NCI-H2196 (cell line): Measurements from ENCODE around the gene SYNE1.
"Not testable (repeated sequence)": the region's sequence is repeated elsewhere in the genome, so short reads cannot be mapped to it uniquely, and the experiment has no call there.

Experiments
- DNase-seq: peaks from one replicate; lab custom pipeline; 2025; ENCODE audit not compliant: unreplicated experiment; lab: John Stamatoyannopoulos, UW

SYNE1 gene

DNA sequence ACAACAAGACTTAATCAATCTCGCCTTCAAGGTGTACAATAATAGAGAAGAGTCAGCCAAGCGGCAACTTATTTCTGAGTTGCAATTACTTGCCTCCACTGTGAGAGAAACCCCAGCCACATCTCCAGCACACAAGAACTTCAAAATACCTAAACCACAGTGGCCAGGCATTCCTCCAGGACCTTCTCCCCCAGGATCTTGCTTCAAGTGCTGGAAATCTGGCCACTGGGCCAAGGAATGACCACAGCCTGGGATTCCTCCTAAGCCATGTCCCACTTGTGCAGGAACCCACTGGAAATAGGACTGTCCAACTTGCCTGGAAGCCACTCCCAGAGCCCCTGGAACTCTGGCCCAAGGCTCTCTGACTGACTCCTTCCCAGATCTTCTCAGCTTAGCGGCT is 144.9 kb downstream of the SYNE1 start:
- not testable (repeated sequence) for DNase-seq

DNA sequence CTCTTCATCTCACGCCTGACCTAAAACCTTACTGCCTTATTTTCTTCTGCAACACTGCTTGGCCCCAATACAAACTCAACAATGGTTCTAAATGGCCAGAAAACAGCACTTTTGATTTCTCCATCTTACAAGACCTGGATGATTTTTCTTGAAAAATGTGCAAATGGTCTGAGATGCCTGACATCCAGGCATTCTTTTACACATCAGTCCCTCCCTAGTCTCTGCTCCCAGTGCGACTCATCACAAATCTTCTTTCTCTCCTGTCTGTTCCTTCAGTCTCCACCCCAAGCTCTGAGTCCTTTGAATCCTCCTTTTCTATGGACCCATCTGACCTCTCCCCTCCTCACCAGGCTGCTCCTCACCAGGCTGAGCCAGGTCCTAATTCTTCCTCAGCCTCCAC is 145.7 kb downstream of the SYNE1 start:
- DNase-seq = not testable (repeated sequence)

DNA sequence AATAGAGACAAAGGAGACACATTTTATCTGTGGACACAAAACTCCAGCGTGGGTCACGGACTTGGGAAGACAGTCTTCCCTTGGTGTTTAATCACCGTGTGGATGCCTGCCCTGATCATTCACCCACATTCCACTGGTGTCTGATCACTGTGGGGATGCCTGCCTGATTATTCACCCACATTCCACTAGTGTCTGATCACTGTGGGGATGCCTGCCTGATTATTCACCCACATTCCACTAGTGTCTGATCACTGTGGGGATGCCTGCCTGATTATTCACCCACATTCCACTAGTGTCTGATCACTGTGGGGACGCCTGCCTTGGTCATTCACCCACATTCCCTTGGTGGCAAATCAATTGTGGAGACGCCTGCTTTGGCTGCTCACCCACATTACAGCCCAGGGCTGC is 146.2 kb downstream of the SYNE1 start:
- not testable (repeated sequence) for DNase-seq

DNA sequence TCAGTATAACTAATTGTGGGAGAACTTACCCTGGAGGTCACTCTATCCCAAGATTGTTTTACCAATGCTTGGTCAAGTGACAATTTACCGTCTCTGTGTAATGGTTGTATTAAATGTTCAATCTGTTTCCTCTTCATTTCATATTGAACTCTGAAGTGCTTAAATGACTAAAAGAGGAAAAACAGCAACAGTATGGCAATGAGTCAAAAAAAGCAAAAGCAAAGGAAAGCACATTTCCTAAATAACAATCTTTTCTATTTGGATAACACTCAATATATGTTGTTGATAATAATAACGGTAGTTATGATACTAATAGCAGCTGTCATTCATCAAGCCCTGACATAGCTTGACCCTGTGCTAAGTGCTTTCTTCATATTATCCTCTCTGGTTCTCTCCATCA is 152.4 kb downstream of the SYNE1 start:
- no peak for DNase-seq

DNA sequence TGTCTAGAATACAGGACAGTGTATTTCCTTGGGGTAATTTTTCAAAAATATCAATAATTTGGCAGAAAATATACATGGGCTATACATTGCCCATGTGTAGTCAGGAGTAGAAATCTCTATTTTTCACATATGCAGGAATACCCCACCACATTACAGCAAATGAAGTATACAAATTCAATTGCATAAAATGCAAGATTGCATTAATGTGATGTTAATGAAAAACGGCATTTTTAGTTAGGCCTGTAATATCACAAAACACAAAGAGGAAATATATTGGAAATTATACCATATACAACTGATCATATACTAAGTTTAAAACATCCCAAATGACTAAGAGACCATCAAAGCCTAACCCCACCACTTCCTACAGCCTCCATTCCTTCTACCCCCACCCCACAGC is 154.9 kb downstream of the SYNE1 start:
- no peak for DNase-seq

DNA sequence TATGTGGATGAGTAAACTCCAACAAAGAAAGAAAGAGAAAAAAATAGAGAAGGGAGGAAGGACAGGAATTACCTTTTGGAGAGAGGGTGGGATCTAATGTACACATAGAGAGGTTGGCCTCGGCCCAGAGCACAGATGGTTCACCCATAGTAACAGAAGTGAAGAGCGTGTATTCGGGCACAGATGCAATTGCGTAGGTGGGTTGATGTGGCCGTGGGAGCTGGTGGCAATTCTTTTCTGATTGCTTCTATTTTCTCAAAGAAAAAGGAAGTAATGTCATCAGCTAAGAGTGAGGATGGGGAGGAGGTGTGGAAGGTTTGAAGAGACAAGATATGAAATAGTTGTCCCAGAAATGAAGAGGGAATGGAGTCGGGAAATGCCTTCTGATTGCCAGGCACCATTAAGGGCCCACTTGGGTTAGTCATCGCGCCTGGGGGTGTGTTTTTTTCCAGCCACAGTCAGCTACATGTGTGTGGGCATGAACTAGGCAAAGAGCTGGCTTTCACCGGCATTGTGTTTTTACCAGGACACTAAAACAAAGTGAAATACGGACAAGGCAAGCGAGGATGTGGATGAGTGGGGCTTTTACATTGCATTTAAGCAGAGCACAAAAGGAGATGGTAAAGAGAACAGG is 158.7 kb downstream of the SYNE1 start:
- no peak for DNase-seq

DNA sequence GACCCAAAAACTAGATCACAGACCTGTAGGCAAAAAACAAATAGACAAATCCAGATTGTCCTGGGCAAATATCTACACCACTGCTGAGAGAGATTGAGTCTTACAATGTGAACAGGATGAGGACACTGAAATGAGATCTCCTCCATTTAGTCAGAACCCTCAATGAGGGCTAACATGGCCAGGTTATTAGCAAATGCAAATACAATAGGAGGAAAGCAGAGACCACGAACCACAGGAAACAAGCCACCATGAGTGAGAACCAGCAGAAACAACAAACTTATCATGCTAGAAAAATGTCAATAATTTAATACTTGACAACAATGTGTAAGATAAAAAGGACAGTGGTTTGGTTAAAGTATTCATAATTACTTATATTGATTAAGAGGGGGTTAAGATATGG is 162.8 kb downstream of the SYNE1 start:
- no peak for DNase-seq

DNA sequence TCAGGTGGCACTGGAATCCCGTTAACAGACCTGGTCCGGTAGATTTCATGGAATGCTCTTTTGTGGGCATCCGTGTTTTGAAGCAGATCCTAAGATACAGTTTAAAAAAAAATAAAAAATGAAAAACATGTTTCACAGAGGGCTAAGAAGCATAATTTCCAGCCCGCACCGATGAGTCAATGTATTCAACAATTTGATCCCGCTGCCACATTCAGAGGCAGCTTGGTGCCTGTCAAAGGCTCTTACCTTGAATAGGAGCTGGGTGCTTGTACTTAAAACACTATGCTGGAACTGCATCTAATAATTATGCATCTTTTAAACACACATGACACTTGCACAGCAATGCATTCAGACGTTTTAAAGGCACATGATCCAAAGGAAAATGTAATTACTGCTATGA is 164.8 kb downstream of the SYNE1 start:
- no peak for DNase-seq

DNA sequence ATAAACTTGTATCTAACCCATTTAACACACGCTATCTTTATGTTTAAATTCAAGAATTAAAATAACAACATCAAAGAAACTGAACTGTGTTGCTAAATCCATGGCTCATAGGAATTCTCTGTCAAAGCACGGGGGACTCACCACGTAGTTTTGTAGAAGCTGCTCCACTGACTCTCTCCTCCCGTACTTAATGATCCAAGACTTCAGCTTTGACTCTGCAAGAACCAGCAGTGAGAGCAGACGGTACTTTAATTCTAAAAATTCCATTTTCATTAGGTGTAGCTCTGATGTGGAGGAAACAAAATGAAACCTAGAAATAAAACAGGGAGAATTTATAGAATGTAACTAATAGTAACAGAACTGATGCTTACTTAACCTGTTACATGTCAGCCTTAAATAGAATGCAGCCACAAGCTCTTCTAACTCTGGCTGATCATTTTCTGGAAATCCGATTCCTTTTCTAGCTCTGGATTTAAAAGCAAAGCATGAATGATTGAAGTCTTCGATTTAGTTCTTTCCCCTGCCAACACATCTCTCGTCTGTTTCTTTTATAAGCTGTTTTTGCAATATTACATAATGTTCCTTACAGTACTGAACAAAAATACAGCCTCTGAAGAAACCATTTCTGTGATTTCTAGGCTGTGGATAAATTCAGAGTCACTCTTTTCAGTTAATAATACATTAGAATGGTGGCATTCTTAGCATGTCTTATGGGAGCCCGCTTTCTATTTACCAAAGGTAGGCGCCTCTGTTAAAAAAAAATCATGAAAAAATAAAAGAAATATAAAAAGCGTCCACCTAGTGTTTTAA is 165.5 kb downstream of the SYNE1 start:
- no peak for DNase-seq

DNA sequence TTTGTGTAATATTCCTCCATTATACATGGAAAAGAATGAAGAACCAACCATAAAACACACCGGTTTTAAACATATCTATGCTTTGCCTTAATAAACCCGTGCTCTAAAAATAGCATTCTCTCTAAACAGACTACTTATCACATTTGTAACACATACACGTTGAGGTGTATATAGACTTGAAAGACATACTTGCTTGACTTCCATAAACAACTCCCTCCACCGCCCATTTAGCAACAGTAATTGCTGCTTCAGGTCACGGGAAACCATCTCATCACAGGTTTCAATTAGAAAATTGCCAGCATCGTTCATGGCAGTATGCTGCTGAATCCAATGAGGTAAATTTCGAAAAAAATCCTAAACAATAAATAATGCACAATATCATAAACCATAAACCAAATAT is 174.0 kb downstream of the SYNE1 start:
- no peak for DNase-seq

DNA sequence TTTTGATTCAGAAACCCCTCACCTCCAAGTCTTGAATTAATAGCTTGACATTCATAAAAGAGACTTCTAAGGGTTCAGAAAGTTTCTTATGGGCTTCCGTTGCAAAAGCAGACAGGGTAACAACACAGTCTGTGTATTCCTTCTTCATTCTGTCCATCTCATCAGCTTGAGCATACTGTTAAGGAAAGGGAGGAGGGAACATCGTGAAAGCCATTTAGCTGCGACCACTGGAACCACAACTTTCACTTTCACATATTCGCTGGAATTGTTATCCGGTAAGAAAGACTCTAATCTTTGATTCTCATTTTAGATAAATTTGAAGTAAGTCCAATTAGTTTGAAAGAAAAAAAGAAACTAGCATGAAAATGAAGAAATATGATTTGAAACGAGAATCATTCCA is 174.4 kb downstream of the SYNE1 start:
- no peak for DNase-seq

DNA sequence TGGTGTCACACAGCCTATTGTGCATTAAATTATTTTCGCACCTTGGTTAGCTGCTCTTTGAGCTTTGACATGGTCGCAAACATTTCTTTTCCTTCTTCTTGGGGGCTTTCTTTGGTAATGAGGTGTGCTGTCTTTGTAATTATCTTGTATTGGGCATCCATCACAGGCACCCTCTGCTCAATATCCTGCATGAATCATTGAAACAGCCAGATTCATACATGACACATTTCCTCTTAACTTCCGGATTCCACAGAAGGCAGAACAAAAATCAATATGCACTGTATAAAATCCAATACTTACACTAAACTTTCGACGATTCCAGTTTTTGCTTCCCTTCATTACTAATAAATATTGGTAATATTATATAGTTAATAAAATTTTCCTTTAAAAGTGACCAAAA is 175.6 kb downstream of the SYNE1 start:
- DNase-seq = no peak

DNA sequence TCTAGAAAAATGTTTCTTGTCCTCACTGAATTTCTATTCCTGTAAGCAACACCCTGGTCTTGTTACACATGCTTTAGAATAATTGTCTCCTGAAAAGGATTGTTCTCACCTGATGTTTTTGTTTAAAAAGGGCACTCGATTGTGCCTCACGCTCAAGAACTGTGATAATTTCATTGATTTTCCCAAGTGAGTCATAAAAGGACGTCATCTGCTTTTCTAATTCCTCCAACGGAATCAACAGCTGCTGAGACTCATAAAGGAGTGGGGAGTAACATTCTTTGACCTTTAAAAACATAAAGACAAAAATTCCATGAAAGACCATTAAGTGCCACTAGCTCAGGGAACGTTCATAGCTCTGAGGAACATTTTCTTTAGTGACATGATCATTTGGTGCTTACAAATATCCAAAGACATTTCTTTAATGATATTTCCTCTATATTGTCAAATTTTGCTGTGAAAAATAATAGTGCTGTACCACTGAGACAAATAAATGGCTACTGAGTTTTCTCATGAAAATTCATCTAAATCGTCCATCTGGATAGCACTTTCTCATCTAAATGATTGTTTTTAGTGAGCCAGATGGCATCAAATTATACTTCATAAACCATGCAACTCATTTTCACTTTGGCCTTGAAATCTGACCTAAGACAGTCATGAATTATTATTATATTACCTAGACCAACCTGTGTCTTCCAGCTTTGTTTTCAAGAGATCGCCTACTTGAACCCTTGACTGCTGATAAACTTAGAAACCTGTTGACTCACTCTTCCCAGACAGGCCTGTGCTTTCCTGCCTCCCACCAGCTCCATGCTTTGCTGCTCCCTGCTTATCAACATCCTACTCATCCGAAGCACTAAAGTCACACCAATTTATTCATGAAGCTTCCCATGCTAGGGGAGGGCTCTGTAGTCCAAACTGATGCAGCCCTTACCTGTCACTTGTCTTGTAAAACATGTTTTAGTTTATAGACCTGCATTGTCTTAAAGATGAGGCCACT is 178.2 kb downstream of the SYNE1 start:
- DNase-seq = no peak

DNA sequence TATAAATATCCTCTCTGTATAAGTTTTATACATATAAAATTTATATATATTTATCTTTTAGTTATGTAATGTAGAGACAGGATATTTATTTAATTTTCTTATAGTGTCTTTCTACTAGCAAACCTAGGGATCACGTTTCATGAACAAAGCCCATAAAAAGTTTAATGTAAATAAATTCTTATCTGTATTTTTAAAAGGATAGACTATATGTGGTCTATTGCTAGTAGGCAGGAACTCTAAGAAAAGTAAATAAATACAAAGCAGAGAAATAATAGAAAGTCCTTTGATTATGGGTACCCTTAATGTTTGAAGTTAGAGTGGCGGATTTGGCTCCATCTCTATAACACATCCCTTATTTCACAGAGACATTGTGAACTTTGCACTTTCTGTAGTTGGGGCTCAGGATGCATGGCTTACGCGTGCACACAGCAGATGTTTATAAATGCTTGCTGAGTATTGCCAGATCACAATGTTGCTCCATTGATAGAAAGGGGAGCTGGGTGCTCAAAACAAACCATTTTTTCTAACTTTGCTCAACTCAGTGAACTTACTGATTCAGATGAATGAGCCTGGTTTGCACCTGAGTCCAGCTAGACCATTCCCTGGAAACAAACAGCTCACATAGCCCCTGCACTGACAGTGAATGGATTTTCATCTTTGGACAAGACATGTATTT is 179.1 kb downstream of the SYNE1 start:
- DNase-seq = no peak

DNA sequence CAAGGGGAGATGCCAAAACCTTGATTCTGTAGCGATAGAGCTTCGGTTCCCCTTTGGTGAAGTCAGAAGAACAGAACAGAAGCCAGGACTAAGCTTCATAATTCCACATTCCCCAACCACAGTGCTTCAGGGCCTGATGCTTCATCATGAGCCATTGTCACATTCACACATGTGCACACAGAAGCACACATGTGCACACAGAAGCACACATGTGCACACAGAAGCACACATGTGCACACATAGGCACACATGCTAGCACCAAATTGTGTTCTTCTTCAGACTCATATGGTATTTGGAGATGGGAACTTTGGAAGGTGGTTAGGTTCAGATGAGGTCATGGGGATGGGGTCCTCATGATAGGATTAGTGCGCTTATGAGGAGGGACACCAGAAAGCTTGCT is 183.2 kb downstream of the SYNE1 start:
- no peak for DNase-seq

DNA sequence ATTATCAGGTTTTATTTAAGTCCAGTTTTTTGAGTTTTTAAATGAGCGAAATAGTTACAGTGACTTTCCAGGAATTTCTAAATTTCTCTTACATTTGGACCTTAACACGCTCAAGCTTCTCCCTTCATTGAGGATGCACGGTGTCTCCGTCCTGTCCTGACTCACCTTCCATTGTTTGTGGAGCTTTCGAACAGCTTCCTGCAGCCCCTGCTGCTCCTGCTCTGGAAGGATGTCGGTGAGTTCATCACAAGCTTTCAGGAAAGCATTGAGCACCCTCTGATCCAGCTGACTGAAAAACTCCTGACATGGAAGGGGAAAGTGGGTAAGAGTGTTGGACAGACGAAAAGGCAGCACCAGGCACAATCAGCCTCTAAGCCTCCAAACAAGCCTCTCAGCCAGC is 183.7 kb downstream of the SYNE1 start:
- no peak for DNase-seq

DNA sequence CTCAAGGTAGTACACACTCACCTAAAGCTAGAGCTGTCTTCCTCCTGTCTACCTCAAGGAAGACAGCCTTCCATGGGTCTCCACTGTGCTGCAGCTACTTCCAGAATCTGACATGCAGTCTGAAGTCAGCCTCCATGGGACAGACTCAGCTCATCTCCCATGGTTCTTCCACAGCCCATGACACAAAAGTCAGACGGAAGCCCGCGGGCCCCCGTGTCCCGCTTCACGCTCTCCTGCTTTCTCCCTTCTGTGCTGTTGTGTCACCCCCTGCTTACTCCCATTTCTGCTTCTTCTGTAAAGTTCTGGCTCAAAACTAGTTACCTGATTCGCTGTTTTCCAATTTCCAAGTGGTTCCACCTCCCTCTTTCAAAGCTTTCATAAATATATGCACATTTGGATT is 184.5 kb downstream of the SYNE1 start:
- no peak for DNase-seq

DNA sequence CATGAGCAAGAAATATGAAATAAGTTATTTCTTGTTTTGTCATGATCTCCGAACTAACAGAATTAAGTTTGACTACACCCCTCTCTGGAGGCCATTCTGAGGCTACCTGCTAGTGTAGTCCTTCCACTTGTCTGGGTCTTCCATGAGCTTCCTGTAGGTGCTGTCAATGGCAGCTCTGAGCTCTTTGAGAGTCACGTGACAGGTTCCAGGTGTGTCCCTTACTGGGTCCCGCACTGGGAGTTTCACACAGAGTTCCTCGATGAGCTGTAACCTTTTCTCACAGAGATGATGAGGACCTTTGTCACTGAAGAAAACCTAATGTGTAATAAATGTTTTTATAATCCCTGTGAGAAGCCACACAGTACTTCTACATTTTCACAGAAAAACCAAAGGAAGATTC is 186.6 kb downstream of the SYNE1 start:
- DNase-seq = no peak

DNA sequence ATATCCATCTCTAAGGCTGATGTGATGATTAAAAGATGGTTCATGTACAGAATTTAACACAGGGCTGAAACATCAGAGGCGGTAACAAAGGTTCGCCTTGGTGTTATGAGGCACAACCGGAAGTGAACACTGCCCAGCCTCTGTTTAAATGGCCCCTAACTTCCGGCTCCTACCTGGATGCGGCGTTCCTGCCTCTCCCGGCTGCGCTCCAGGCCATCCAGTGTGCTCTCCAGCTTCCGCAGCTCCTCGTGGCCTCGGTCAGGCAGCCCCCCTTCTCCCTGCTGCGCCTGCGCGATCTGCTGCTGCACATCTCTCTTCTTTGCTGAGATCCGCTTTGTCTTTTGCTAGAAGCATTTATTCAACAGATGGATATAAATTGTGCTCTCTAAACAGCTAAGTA is 195.3 kb downstream of the SYNE1 start:
- DNase-seq = no peak

DNA sequence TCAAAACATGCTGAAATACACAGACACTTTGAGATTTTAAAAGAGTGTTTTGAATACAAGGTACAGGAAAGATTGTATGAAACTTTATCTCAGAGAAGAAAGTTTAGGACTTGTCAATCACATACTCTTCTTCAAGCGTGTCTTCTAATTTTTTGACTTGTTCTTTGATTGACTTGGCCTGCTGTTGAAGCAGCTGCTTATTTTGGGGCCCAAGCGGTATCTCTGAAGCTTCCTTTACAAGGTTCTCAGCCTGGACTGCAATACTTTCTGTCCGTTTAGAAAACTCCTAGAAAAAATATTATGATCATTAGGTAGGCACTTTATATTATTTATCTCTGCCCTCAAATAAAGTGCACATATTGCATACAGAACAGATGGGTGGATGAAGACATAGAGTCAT is 201.3 kb downstream of the SYNE1 start:
- no peak for DNase-seq

DNA sequence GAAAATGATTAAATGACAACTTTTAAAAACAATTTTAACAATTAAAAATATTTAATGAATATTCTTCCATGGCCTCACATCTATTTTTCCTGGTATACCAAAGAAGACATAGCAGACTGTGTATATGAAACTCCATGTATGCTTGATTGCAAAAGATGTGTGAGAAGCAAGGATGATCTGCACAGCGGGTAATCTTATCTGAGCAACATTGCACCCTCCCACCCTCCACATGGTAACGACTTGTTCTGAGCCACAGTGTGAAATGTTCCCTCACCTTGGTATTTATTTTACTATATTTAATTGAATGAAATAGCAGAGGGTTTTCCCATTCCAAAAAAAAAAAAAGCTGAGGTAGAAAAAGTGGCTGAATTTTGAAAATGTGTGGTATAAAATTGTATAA is 204.4 kb downstream of the SYNE1 start:
- no peak for DNase-seq
